Epithelial cell of esophagus (primary cell): ENCODE measurements around the gene OTOP3.
A peak's percentile ranks its signal among the peaks of the same experiment; 100 is the strongest.
"Not testable (repeated sequence)": the region's sequence is repeated elsewhere in the genome, so short reads cannot be mapped to it uniquely, and the experiment has no call there.

Experiments
- DNase-seq: peaks from one replicate; pipeline ENCODE4 v3.0.0; 2010; ENCODE audit warnings: low read depth
- H3K4me3 ChIP-seq: 2 replicates; pipeline ENCODE4 v1.5.1; 2011; ENCODE audit warnings: mild to moderate bottlenecking, low read length, control low read depth
- CTCF ChIP-seq: IDR thresholded peaks from 2 replicates; pipeline ENCODE4 v1.5.1; 2011; ENCODE audit warnings: low read depth, mild to moderate bottlenecking, low read length, control low read depth, inconsistent platforms; ENCODE audit not compliant: insufficient read depth; ENCODE audit errors: missing control alignments

Gene OTOP3

GRCh38 chr17:74904687-74905409 is 30.9 kb upstream of the OTOP3 start:
- H3K4me3 ChIP-seq: no peak overlapping the region
- TF ChIP-seq CTCF: no peak
- DNase-seq: peak; percentile 32

GRCh38 chr17:74906214-74906793 is 29.4 kb upstream of the OTOP3 start:
- DNase-seq: not testable (repeated sequence)

GRCh38 chr17:74907012-74907411 is 28.7 kb upstream of the OTOP3 start:
- no peak for TF ChIP-seq CTCF
- DNase-seq: no peak
- no peak overlapping the region for H3K4me3 ChIP-seq

More at GRCh38 chr17:74906214-74906793, 29.4 kb upstream of the OTOP3 start:
- not testable (repeated sequence) for H3K4me3 ChIP-seq

- not testable (repeated sequence) for DNase-seq, H3K4me3 ChIP-seq
Observed at GRCh38 chr17:74909097-74909496, 26.6 kb upstream of the OTOP3 start.

GRCh38 chr17:74911423-74911822 is 24.3 kb upstream of the OTOP3 start:
- not testable (repeated sequence) for H3K4me3 ChIP-seq, DNase-seq

GRCh38 chr17:74916136-74916850 is 19.4 kb upstream of the OTOP3 start:
- DNase-seq: no peak
- TF ChIP-seq CTCF: no peak
- no peak overlapping the region for H3K4me3 ChIP-seq

GRCh38 chr17:74916851-74917199 is 18.9 kb upstream of the OTOP3 start:
- TF ChIP-seq CTCF: no peak
- H3K4me3 ChIP-seq: no peak overlapping the region
- no peak for DNase-seq

- H3K4me3 ChIP-seq: no peak overlapping the region
- DNase-seq: no peak
- no peak for TF ChIP-seq CTCF
Observed at GRCh38 chr17:74917430-74917829, 18.3 kb upstream of the OTOP3 start.
